GM18502 (cell line): Measurements from ENCODE around the gene TRIP12.
"Not testable (repeated sequence)": the region's sequence is repeated elsewhere in the genome, so short reads cannot be mapped to it uniquely, and the experiment has no call there.

Experiments used
- ATAC-seq: cut with Tn5 transposase; IDR thresholded peaks from one replicate; pipeline ENCODE4 v1.9.1; 2021; ENCODE audit warnings: mild to moderate bottlenecking; ENCODE audit not compliant: unreplicated experiment, poor library complexity

Gene TRIP12

DNA sequence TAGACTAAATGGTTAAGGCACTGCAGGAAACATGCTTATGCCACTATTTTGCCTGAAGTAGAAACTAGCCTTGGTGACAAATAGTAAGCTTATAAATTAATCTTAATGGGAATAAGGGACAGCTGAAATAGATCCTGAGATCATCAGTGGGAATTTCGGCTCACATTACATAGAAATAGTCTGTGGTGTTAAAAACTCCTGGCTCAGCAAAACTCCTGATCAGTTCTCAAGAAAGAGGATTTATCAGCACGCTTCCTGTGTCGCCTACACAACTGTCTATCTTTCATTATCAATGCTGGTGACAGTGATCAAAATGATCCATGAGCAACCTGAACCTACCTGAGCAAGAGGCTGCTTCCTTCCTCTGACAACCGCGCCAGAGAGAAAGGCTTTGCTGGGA lies 190.4 kb downstream of the TRIP12 start:
- no peak for ATAC-seq

- ATAC-seq, result no peak
Measured at GRCh38 chr2:229728370-229728769, 193.4 kb downstream of the TRIP12 start.

DNA sequence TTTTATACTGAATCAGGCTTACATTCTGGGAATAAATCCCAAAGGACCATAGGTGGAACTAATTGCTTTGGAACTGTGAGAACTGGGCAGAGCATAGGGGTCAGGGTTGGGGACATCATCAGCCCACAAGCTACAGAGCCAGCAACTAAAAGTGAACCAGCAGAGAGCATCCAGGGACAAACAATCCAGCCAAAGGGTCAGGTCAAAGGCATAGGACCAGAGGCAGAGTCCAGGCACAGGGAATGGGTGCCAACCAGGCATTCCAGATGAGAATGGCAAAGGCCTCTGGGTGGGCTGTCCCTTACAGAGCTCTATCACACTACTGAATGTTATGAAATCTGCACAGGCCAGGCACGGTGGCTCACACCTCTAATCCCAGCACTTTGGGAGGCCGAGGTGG lies 195.2 kb downstream of the TRIP12 start:
- ATAC-seq, result no peak

DNA sequence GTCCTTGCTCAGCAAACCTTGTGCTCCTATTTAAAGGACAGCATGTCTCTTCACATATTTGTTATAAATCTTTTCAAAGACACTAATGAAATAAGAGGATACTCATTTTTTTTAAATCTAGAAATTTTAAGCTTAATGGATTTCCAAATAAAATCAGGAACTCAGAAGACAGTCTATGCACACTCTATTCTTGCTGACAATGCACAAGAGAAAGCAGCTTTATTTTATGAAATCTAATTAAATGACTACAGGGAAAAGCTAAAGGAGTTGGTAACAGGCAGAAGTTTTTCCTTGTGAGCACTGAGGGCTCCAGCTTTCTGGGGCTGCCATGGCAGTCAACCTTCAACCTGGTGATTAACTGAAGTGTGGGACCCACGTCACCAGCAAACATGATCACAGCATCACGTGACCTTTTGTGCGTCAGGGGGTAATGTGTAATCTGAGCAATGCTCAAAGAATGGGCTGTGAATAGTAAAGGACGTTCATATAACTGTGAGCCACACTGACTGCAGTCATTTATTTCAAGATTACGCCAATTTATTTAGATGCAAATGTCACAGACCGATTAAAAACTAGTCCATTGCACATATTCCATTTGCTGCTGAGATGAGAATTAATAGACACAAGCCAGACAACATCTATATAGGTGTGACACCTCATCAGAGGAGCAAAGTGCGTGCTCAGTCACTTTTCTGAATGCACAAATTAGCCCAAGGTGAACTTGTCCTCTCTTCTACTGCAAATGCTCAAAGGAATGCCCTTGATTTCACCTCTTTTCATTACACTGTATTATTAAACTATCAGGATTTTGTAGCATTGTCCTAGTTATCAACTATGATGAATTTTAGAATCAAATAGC lies 195.9 kb downstream of the TRIP12 start:
- no peak for ATAC-seq

- not testable (repeated sequence) for ATAC-seq
Measured at GRCh38 chr2:229723192-229723591, 198.6 kb downstream of the TRIP12 start.

GRCh38 chr2:229719926-229720647 lies 201.7 kb downstream of the TRIP12 start:
- no peak for ATAC-seq

DNA sequence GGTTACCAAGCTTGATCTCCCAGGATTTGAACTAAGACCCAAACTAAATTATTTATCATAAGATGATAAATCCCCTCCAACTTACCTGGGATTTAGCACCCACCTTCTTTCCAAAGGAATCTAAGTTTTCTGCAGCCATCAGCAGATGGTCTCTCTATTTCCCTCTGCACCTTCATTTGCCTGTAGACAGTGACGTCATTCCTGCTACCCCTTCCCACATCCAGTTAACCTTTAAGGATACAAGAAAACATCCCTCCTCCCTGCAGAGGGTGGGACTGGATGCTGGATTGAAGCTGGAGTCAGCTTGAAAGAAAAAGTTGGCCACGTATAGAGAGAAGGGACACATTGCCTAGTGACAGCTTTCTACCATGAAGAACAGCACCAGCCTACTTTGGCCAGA lies 203.8 kb downstream of the TRIP12 start:
- ATAC-seq, result no peak

DNA sequence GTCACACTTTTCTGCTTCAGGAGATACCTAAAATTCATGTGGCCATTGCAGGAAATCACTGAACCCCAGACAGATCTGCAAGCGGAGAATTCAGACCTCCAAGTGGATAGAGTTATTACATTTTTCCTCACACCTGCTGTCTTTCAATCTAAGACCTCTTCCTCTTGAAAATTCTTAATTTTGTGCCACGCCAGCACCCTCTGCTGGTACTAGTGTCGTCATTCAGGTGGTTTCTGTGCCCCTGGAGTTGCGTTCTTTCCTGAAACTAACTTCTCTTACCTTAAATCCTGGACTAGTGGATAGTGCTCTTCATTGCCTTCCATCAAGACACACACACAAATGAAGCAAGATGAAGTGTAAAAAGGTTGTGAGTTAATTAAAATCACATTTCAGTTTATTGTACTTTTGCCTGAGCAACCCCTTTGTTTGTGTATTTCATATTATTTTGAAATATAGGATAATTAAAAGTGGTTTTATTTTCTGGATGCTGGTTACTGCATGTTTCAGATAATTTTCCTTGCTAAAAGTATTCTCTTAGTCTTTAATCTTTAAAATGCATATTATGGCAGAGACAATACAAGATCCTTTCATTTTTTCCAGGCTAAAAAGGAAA lies 205.8 kb downstream of the TRIP12 start:
- no peak for ATAC-seq

- ATAC-seq, result peak; percentile 26
Measured at GRCh38 chr2:229714736-229715541, 206.9 kb downstream of the TRIP12 start.

DNA sequence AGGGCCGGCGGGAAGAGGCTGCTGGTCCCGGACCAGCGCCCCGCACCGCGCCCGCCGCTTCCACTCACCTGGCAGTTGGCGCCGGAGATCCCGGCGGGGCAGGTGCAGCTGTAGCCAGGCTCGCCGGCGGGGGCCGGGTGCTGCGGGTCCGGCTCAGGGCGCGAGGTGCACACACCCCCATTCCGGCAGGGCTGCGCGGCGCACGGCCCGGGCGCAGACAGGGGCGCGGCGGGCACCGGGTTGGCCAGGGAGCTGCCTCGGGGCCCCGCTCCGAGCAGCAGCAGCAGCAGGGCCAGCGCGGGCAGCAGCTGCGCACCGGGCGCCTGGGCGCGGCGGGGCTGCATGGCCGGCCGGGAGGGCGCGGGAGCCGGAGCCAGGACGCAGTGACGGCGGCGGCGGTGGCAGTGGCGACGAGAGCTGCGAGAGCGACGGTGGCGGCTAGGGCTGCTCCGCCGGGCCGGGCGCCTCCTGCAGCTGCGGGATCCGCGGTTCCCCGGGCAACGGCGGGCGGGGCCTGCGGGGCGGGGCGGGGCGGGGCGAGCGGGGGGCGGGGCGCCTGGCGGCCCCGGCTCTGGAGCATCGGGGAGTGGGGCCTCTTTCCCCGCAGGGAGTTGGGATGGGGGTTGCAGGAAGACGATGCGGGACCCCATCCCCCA lies 207.6 kb downstream of the TRIP12 start, which contains the start of gene DNER:
TSS of gene DNER (minus strand) at position 476 of the 656 bp plus-strand sequence. CDS start at position 344, 132 bp downstream.
- ATAC-seq, result peak; percentile 84
